MV-4-11 (cell line): ENCODE measurements around the gene CFAP221.

ENCODE experiments used
- DNase-seq: peaks from one replicate; lab custom pipeline; 2025; lab: John Stamatoyannopoulos, UW

The CFAP221 gene

GRCh38 chr2:119700866-119701265 is 156.6 kb downstream of the CFAP221 start:
- no peak for DNase-seq

DNA sequence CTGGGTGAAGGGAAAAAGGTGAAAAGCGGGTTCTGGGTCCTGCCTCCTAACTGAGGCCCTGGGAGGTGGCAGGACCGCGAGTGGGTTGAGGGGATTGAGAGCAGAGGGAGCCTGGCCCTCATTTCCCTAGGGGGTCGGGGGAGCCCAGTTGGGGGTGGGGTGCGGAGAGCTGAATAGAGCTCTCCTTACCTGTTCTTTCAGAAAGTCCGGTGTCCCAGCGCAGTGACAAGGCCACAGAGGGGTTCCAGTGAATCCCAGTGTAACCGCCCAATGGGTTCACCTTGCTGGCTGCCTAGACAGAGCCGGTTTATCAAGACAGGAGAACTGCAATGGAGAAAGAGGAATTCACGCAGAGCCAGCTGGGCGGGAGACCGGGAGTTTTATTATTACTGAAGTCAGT is 157.1 kb downstream of the CFAP221 start:
- no peak for DNase-seq

GRCh38 chr2:119702203-119702917 is 158.1 kb downstream of the CFAP221 start:
- DNase-seq = no peak

DNA sequence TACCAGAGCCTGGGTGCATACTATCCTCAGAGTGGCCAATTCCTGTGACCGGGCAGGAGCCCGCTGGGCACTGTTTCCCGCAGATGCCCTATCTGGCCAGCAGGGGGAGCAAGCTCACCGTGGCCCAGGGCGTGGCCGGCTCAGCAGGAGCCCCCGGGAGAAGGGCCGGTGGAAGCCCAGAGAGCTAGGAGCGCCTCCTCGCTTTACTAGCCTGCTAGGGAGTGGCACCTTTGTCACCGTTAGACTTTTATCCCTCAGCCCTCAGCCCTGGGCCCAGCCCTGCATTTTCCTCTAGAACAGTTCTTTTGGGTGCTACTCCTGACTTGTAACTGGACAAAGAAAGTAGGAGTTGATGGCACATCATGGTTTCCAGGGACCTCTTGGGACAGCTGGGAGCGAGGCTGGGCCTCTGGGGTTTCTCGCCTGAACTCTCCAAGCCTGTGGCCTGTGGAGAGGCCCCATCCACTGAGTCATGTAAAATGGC is 158.7 kb downstream of the CFAP221 start:
- DNase-seq = peak; percentile 40

GRCh38 chr2:119703526-119703925 is 159.3 kb downstream of the CFAP221 start:
- DNase-seq = no peak

DNA sequence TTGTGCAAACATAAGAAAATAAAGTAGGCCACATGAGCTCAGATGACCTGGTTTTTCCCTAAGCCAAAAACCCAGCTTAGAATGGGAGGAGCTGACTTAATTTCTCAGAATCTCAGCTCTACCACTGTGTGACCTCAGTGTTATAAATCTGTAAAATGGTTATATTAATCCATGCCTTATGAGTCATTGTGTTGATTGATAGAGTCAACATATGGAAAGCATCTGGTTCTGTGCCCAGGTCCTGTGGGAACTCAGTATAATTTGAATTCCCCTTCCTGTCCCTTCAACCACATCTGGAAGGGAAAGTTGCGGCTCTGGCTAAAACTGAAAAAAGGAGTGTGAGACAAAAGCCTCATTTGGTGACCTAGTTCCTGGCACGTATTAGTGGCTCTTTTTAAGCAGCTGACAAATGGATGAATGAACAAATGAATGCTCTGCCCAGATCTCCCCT is 160.4 kb downstream of the CFAP221 start:
- no peak for DNase-seq

DNA sequence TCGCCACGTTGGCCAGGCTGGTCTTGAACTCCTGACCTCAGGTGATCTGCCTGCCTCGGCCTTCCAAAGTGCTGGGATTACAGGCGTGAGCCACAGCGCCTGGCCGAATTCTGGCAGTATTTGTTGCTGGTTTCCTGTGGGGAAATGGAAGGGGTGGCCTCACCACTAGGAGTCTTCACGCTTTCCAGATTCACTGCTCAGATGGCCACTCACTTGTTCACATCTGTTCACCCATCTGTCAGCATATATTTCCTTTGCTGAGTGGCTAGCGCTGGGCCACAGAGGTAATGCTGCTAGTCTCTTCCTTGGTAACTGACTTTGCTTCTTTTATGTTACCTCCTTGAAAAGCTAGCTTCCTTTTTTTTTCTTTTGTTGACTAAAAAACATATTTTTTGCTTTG is 162.0 kb downstream of the CFAP221 start:
- DNase-seq = no peak
